Upper lobe of right lung (tissue), 1 donor: ENCODE measurements around the gene ZSWIM3. TPM values are rescaled to one million over a fixed set of nuclear protein-coding genes. Genes with fewer than 3 reads are reported as not detected.

Experiments used
- ATAC-seq: fragments of 200-7000 bp; cut with Tn5 transposase; one replicate; pipeline ENCODE4 v1.9.1; 2020; ENCODE audit warnings: mild to moderate bottlenecking, moderate library complexity
- DNase-seq: peaks from one replicate; pipeline ENCODE4 v3.0.0-alpha.2; 2020
- H3K27ac ChIP-seq: fragments of 200-600 bp; one replicate; pipeline ENCODE4 v1.8.0; 2022
- H3K27me3 ChIP-seq: fragments of 200-600 bp; one replicate; pipeline ENCODE4 v1.8.0; 2022; ENCODE audit warnings: mild to moderate bottlenecking
- H3K36me3 ChIP-seq: fragments of 200-600 bp; one replicate; pipeline ENCODE4 v1.8.0; 2022
- H3K4me1 ChIP-seq: fragments of 200-600 bp; one replicate; pipeline ENCODE4 v1.8.0; 2022
- H3K4me3 ChIP-seq: fragments of 200-600 bp; one replicate; pipeline ENCODE4 v1.8.0; 2022; ENCODE audit warnings: mild to moderate bottlenecking
- H3K9me3 ChIP-seq: fragments of 200-600 bp; one replicate; pipeline ENCODE4 v1.8.0; 2022
- CTCF ChIP-seq: fragments of 200-600 bp; IDR thresholded peaks from one replicate; pipeline ENCODE4 v1.8.0; 2022; ENCODE audit warnings: antibody characterized with exemption
- intact Hi-C: fragments of 100-400 bp; cut with DNase I; formaldehyde crosslinking; loops from one replicate; pipeline ENCODE4 v1.11.0; 2022
- total RNA-seq: library from RNA; stranded (reverse); fragmentation: NEBNext Ultra II Directional; extraction: Animal tissue kit (Norgen Biotek cat#: 25700); gene quantifications from one replicate; pipeline ENCODE4 v1.2.1, GENCODE V29; 2021
- donor health status: DM: no; HTN: yes; CAD: no; lungs with severe emphysema.

The ZSWIM3 gene
- total RNA-seq, 1 donor from 2014 or later = 4.0 TPM

- TF ChIP-seq CTCF = no peak
- Histone ChIP-seq H3K36me3 (peaks cover 48% of the 10 kb centered on the region), H3K4me3 (no peak overlapping the region), H3K27me3 (no peaks in the 10 kb centered on the region), H3K27ac (no peak overlapping the region), H3K4me1 (peaks cover 8% of the 10 kb centered on the region), H3K9me3 (no peaks in the 10 kb centered on the region)
- ATAC-seq = no peak
- intact Hi-C loops = no loop called here
- no peak for DNase-seq
Observed at GRCh38 chr20:45893831-45894230, 36.4 kb downstream of the ZSWIM3 start.

- no peak overlapping the region for H3K4me3 ChIP-seq
- TF ChIP-seq CTCF = no peak
- H3K36me3 ChIP-seq = peaks cover 55% of the 10 kb centered on the region
- peaks cover 8% of the 10 kb centered on the region for H3K4me1 ChIP-seq
- no peak overlapping the region for H3K27ac ChIP-seq
- no peaks in the 10 kb centered on the region for H3K9me3 ChIP-seq
- ATAC-seq (no peak), DNase-seq (no peak)
- intact Hi-C loops = no loop called here
- H3K27me3 ChIP-seq = no peaks in the 10 kb centered on the region
Observed at GRCh38 chr20:45894797-45895196, 37.4 kb downstream of the ZSWIM3 start.

GRCh38 chr20:45896641-45897161 is 39.3 kb downstream of the ZSWIM3 start:
- no peaks in the 10 kb centered on the region for H3K9me3 ChIP-seq
- peaks cover 7% of the 10 kb centered on the region for H3K4me1 ChIP-seq
- intact Hi-C loops = no loop called here
- TF ChIP-seq CTCF = no peak
- H3K27ac ChIP-seq = no peak overlapping the region
- no peak for DNase-seq
- H3K4me3 ChIP-seq = no peak overlapping the region
- ATAC-seq = no peak
- peaks cover 67% of the 10 kb centered on the region for H3K36me3 ChIP-seq
- H3K27me3 ChIP-seq = no peaks in the 10 kb centered on the region

GRCh38 chr20:45897289-45897688 is 39.9 kb downstream of the ZSWIM3 start:
- DNase-seq (no peak), ATAC-seq (no peak)
- no peaks in the 10 kb centered on the region for H3K27me3 ChIP-seq
- intact Hi-C loops = no loop called here
- no peaks in the 10 kb centered on the region for H3K9me3 ChIP-seq
- H3K4me3 ChIP-seq = no peak overlapping the region
- H3K27ac ChIP-seq = no peak overlapping the region
- H3K36me3 ChIP-seq = peaks cover 67% of the 10 kb centered on the region
- TF ChIP-seq CTCF = no peak
- H3K4me1 ChIP-seq = peaks cover 1% of the 10 kb centered on the region

- H3K9me3 ChIP-seq = no peaks in the 10 kb centered on the region
Observed at GRCh38 chr20:45897692-45898091, 40.3 kb downstream of the ZSWIM3 start.

More at GRCh38 chr20:45897692-45898091, 40.3 kb downstream of the ZSWIM3 start:
- Histone ChIP-seq H3K36me3 (peaks cover 67% of the 10 kb centered on the region), H3K27me3 (no peaks in the 10 kb centered on the region), H3K4me1 (no peaks in the 10 kb centered on the region), H3K4me3 (no peak overlapping the region), H3K27ac (no peak overlapping the region)
- ATAC-seq (no peak), DNase-seq (no peak)
- no peak for TF ChIP-seq CTCF
- intact Hi-C loops = no loop called here
